Measurements from ENCODE around the gene ABCA8. TPM values are rescaled to one million over a fixed set of nuclear protein-coding genes. Genes with fewer than 3 reads are reported as not detected.

The ABCA8 gene
- total RNA-seq, 1 donor from 2014 or later, result 90.5 TPM

DNA sequence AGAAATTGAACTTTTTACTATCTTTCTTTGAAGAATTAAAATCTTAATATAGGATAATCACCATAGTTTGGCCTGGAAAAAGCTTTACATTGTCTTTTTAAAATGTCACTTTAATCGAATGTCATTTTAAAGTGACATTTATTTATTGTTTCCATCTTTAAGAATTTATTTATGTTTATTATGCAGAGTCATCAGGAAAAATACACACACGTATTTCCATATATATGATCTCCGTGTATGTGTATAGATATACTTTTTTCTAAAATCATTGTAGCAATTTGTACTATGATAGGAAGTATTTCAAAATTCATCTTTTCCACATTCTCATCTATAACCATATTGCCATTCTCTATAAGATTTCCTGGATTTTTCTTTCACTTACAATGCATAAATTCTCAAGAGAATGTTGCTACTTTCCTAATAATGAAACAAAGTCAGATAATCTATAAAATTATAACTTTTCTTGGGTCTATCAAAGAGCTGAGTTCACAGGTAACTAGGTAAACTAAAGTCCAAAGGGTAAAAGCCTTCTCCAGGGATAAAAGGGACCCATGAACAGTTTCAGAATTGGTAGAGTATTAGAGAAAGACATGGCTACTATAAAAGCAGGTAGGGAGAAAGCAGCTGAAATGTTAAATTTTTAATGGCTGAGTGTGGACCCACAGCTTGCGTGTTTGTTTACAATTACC lies 11.9 kb downstream of the ABCA8 start:
- no peak for DNase-seq (ENCODE audit: low spot score)

- no peak for DNase-seq (ENCODE audit: low spot score)
Observed at GRCh38 chr17:68942389-68942788, 12.8 kb downstream of the ABCA8 start.

- no peak for DNase-seq (ENCODE audit: low spot score)
Observed at GRCh38 chr17:68941761-68942160, 13.4 kb downstream of the ABCA8 start.

- no peak for DNase-seq (ENCODE audit: low spot score)
Observed at GRCh38 chr17:68939195-68939594, 16.0 kb downstream of the ABCA8 start.

- DNase-seq (ENCODE audit: low spot score), result no peak
Observed at GRCh38 chr17:68937890-68938514, 17.2 kb downstream of the ABCA8 start.

- DNase-seq (ENCODE audit: low spot score), result no peak
Observed at GRCh38 chr17:68927516-68927915, 27.7 kb downstream of the ABCA8 start.

GRCh38 chr17:68924793-68925720 lies 30.1 kb downstream of the ABCA8 start:
- no peak for DNase-seq (ENCODE audit: low spot score)

- no peak for DNase-seq (ENCODE audit: low spot score)
Observed at GRCh38 chr17:68910789-68911431, 44.3 kb downstream of the ABCA8 start.

GRCh38 chr17:68910251-68910705 lies 44.9 kb downstream of the ABCA8 start:
- no peak for DNase-seq (ENCODE audit: low spot score)

GRCh38 chr17:68909066-68909465 lies 46.1 kb downstream of the ABCA8 start:
- DNase-seq (ENCODE audit: low spot score), result no peak

DNA sequence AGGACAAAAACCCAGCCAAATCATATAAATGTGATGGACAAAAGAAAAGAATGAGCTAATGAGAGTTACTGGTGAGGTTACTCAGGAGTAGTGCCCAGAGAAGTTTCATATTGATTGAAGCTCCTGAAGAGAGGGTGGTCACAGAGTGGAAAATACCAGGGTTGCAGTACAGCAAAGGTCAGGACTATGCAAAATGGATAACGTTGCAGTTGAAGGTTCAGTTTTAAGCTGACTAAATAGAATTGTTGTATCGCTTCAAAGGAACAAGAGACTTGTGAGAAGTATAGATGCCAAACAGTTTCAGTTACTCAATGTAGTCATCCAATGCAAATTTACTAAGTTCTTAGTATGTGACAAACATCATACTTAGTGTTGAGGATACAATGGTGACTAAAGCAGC lies 47.1 kb downstream of the ABCA8 start:
- DNase-seq (ENCODE audit: low spot score), result no peak

- no peak for DNase-seq (ENCODE audit: low spot score)
Observed at GRCh38 chr17:68906638-68907037, 48.6 kb downstream of the ABCA8 start.

DNA sequence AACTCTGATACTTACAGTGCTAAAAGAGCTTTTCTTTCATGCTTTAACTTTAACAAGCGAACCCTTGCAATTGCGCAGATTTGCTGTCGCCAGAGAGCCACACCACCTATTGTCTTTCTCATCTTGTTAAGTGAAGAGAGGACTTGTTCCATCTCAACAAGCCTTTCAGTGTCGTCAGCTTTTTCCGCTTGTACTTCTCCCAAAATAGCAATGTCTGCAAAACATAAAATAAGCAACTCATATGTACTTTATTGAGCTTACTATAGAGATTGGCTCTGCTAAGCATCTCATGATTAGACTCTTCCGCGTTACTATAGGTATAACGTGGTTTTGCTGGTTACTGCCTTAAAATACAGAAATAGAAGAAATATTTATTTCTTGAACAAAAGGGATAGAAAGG lies 51.9 kb downstream of the ABCA8 start:
- DNase-seq (ENCODE audit: low spot score), result no peak

GRCh38 chr17:68897557-68897956 lies 57.6 kb downstream of the ABCA8 start:
- no peak for DNase-seq (ENCODE audit: low spot score)

DNA sequence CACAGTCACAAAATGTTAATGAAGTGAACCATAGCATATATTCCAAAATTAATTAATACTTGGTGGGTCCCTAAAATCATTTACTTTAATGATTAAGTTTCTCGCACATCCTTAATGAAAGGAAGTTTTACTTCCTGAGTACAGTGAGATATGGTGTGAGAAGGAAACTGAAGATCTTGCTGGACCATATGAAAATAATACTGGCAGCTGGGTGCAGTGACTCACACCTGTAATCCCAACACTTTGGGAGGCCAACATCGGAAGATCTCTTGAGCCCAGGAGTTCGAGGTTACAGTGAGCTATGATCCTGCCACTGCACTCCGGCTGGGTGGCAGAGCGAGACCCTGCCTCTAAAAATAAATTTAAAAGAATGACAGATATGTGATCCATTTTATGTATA lies 62.5 kb downstream of the ABCA8 start:
- no peak for DNase-seq (ENCODE audit: low spot score)

- no peak for DNase-seq (ENCODE audit: low spot score)
Observed at GRCh38 chr17:68892193-68892592, 63.0 kb downstream of the ABCA8 start.

DNA sequence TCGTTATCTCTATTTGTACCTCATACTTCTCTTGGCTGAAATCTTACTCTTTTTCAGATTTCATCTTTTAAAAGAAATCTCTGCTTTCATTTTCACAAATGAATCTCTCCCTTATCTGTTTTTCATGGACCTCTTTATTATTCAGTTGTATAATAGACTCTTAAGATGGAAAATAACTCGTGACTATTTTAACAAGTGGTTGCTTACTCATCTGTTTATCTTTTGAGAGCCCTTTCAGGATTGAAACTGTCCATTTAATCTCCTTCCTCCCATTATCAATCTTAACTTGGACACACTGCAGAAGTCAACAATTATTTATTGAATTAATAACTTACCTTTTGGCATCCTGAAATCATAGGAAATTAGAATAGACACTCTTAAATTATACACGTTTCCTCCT lies 68.8 kb downstream of the ABCA8 start:
- no peak for DNase-seq (ENCODE audit: low spot score)

DNA sequence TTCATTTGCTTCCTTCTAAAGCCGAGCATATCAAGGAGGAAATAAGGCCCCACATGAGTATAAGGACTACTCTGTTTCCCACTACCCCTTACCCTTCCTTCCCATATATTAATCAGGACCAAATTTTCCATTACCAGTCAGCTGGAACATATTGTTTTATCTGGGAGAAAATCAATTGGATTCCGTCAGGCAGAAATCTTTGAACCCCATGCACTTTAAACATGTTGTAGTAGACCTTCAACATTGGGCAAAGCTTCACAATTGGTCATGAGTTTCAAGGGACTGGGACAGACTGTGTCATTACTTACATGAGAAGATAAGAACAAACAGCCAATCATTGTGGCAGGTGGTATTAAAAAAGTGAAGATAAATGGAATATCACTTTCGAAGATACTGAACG lies 70.3 kb downstream of the ABCA8 start:
- DNase-seq (ENCODE audit: low spot score), result no peak

DNA sequence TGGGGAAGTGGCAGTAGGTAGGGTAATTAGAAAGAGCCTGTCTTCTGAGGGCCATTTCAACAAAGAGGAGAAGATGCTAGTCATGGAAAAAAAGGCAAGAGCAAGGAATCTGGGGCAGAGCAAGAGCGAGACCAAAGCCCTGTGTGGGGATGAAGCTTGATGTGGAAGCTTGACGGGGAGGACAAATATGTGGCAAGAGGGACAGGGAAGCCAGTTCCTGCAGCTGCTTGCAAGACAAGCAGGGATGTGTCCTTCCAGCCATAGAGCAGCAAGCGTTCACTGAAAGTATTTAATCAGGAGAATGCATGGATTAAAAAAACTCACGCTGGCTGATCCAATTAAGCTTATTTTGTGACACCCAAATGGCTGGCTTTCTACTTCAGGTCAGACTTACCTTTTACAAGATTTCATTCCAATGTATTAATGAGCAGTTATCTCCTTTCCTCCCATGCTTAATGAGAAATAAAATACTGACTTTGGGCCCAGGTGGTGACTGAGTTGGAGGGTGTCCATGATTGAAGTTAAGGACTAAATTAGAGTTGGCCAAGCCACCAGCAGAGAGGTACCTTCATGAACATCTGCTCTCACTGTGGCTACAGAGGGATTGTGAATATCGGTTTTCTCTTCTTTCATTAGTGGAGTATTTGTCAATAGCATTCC lies 76.8 kb downstream of the ABCA8 start:
- no peak for DNase-seq (ENCODE audit: low spot score)

GRCh38 chr17:68871447-68871846 lies 83.7 kb downstream of the ABCA8 start:
- no peak for DNase-seq (ENCODE audit: low spot score)

DNA sequence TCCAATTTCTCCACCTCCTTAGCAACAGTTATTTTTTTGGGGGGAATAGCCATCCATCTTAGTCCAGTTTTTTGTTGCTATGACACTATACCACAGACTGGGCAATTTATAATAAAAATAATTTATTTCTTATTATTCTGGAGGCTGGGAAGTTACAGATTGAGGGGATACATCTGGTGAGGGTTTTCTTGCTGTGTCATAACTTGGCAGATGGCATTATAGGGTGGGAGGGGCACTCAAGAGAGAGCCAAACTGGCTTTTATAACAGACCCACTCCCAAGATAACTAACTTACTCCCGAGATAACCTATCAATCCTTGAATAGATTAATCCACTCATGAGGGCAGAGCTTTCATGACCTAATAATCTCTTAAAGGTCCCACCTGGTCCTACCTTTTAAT lies 84.2 kb downstream of the ABCA8 start:
- no peak for DNase-seq (ENCODE audit: low spot score)
